SK-N-SH treated with all-trans-retinoic acid at 6 μM for 48 hours (cell line): ENCODE results near the gene WDR17.

Source experiments
- CREB5 ChIP-seq: fragments of 250-450 bp; sonication (Bioruptor Pico); IDR thresholded peaks from 2 replicates; pipeline ENCODE4 v1.5.1; 2020; ENCODE audit warnings: low read depth, mild to moderate bottlenecking, moderate library complexity
- GLIS3 ChIP-seq: fragments of 250-450 bp; sonication (Bioruptor Pico); IDR thresholded peaks from 2 replicates; pipeline ENCODE4 v1.5.0; 2020; ENCODE audit warnings: mild to moderate bottlenecking, moderate library complexity
- PATZ1 ChIP-seq: fragments of 250-450 bp; sonication (Bioruptor Pico); IDR thresholded peaks from 2 replicates; pipeline ENCODE4 v1.8.0; 2020; ENCODE audit warnings: mild to moderate bottlenecking, moderate library complexity, borderline replicate concordance
- RARB ChIP-seq: fragments of 250-450 bp; sonication (Bioruptor Pico); IDR thresholded peaks from 2 replicates; pipeline ENCODE4 v1.8.0; 2021; ENCODE audit warnings: mild to moderate bottlenecking, moderate library complexity
- SNAI2 ChIP-seq: fragments of 250-450 bp; sonication (Bioruptor Pico); IDR thresholded peaks from 2 replicates; pipeline ENCODE4 v1.5.0; 2020; ENCODE audit warnings: mild to moderate bottlenecking, moderate library complexity
- ZC3H10 ChIP-seq: fragments of 250-450 bp; sonication (Bioruptor Pico); IDR thresholded peaks from 2 replicates; pipeline ENCODE4 v1.5.1; 2021; ENCODE audit warnings: mild to moderate bottlenecking, moderate library complexity
- ZFP3 ChIP-seq: fragments of 250-450 bp; sonication (Bioruptor Pico); IDR thresholded peaks from 2 replicates; pipeline ENCODE4 v1.5.0; 2020; ENCODE audit warnings: mild to moderate bottlenecking, moderate library complexity
- ZNF565 ChIP-seq: fragments of 450-650 bp; formaldehyde crosslinking; conservative IDR thresholded peaks from 2 replicates; pipeline ENCODE4 v1.5.0; 2020; ENCODE audit warnings: low read depth, mild to moderate bottlenecking, moderate library complexity
- ZNF8 ChIP-seq: fragments of 450-650 bp; formaldehyde crosslinking; IDR thresholded peaks from 2 replicates; pipeline ENCODE4 v1.5.0; 2020; ENCODE audit warnings: mild to moderate bottlenecking, moderate library complexity

- TF ChIP-seq PATZ1 (no peak), CREB5 (CRISPR knock-in tag) (no peak), ZNF8 (CRISPR knock-in tag) (no peak), ZNF565 (CRISPR knock-in tag) (no peak), RARB (CRISPR knock-in tag) (no peak), ZC3H10 (no peak), SNAI2 (CRISPR knock-in tag) (no peak), ZFP3 (CRISPR knock-in tag) (no peak), GLIS3 (CRISPR knock-in tag) (no peak)
Measured at GRCh38 chr4:176188654-176189053, 123.0 kb downstream of the WDR17 start.
